SK-N-SH (cell line): ENCODE measurements around the gene SERTAD2. TPM values are rescaled to one million over a fixed set of nuclear protein-coding genes. Genes with fewer than 3 reads are reported as not detected.
A peak's percentile ranks its signal among the peaks of the same experiment; 100 is the strongest.

Source experiments
- CTCF ChIA-PET: fragments of 300-600, 350-600 bp; formaldehyde crosslinking; extraction: SDS; loops from one replicate; lab custom pipeline; 2021; lab: Yijun Ruan, JAX
- POLR2A ChIA-PET: fragments of 350-600 bp; sonication (Branson Sonifier 250); formaldehyde crosslinking; extraction: SDS; loops from one replicate; lab custom pipeline; 2020; ENCODE audit warnings: antibody characterized with exemption, inconsistent platforms; lab: Yijun Ruan, JAX
- DNase-seq: peaks from one replicate; pipeline ENCODE4 v3.0.0; 2012
- H2AFZ ChIP-seq: fragments of 200-600 bp; sonication (generic); 2 replicates; pipeline ENCODE4 v1.8.1; 2016; ENCODE audit warnings: antibody characterized with exemption, mild to moderate bottlenecking, low read depth
- H3F3A ChIP-seq: fragments of 200-600 bp; sonication (generic); replicated peaks from 2 replicates; pipeline ENCODE3; 2016; ENCODE audit warnings: antibody characterized with exemption, mild to moderate bottlenecking; ENCODE audit not compliant: insufficient read depth
- H3K27ac ChIP-seq, 2 experiments: fragments of 200-500 bp in 1 of 2; fragments of 200-600 bp in 1 of 2; sonication (Bioruptor generic) in 1 of 2; sonication (generic), shearing (Covaris generic) in 1 of 2; 2 replicates each; pipeline versions ENCODE4 v1.5.1 to v1.6.1; 2014 to 2016; ENCODE audit warnings: low read depth in 2 of 2, inconsistent platforms in 1 of 2, low read length in 1 of 2, mild to moderate bottlenecking in 1 of 2, mixed read lengths in 1 of 2
- H3K27me3 ChIP-seq: fragments of 200-600 bp; sonication (generic), shearing (Covaris generic); 2 replicates; pipeline ENCODE4 v1.6.1; 2016; ENCODE audit warnings: mixed run types; ENCODE audit not compliant: insufficient read depth
- H3K36me3 ChIP-seq, 2 experiments: fragments of 200-500 bp in 1 of 2; fragments of 200-600 bp in 1 of 2; sonication (Bioruptor generic) in 1 of 2; sonication (generic) in 1 of 2; replicated peaks in 1 of 2; 2 replicates each; pipeline versions ENCODE3 to v1.5.1; 2014 to 2016; ENCODE audit warnings: low read length in 1 of 2, mild to moderate bottlenecking in 1 of 2; ENCODE audit not compliant: insufficient read depth in 2 of 2, control insufficient read depth in 1 of 2
- H3K4me1 ChIP-seq, 2 experiments: fragments of 200-500 bp in 1 of 2; fragments of 200-600 bp in 1 of 2; sonication (Bioruptor generic) in 1 of 2; sonication (generic), shearing (Covaris generic) in 1 of 2; 2 replicates each; pipeline versions ENCODE4 v1.5.1 to v1.6.1; 2014 to 2016; ENCODE audit warnings: low read depth in 1 of 2, low read length in 1 of 2, mixed run types in 1 of 2; ENCODE audit not compliant: insufficient read depth in 2 of 2, control insufficient read depth in 1 of 2
- H3K4me2 ChIP-seq: fragments of 200-600 bp; sonication (generic), shearing (Covaris generic); 2 replicates; pipeline ENCODE4 v1.6.1; 2017; ENCODE audit warnings: mixed run types
- H3K4me3 ChIP-seq, 2 experiments: fragments of 200-500 bp in 1 of 2; fragments of 200-600 bp in 1 of 2; sonication (Bioruptor generic) in 1 of 2; sonication (generic), shearing (Covaris generic) in 1 of 2; 2 replicates each; pipeline versions ENCODE4 v1.5.1 to v1.8.1; 2014 to 2016; ENCODE audit warnings: low read depth in 2 of 2, inconsistent platforms in 1 of 2, low read length in 1 of 2, mild to moderate bottlenecking in 1 of 2, mixed read lengths in 1 of 2, moderate library complexity in 1 of 2
- H3K79me2 ChIP-seq: fragments of 200-600 bp; sonication (generic); 2 replicates; pipeline ENCODE4 v1.8.1; 2017; ENCODE audit warnings: mild to moderate bottlenecking; ENCODE audit not compliant: insufficient read depth
- H3K9ac ChIP-seq: fragments of 200-600 bp; sonication (generic); 2 replicates; pipeline ENCODE4 v1.6.1; 2017; ENCODE audit warnings: mixed run types
- H3K9me2 ChIP-seq: fragments of 200-600 bp; sonication (generic); 2 replicates; pipeline ENCODE4 v1.6.1; 2017; ENCODE audit warnings: mixed run types
- H3K9me3 ChIP-seq: fragments of 200-600 bp; sonication (generic); 2 replicates; pipeline ENCODE4 v1.6.1; 2017; ENCODE audit warnings: mixed run types, mild to moderate bottlenecking, moderate library complexity
- H4K20me1 ChIP-seq: fragments of 200-600 bp; sonication (generic); 2 replicates; pipeline ENCODE4 v1.6.1; 2017; ENCODE audit warnings: mild to moderate bottlenecking, mixed run types; ENCODE audit not compliant: insufficient read depth
- CHD2 ChIP-seq: fragments of 150-350 bp; IDR thresholded peaks from 2 replicates; pipeline ENCODE4 v1.6.1; 2018; ENCODE audit warnings: low read length; ENCODE audit not compliant: partially characterized antibody
- ELF1 ChIP-seq: IDR thresholded peaks from 2 replicates; pipeline ENCODE4 v1.4.0; 2012
- GATA2 ChIP-seq: sonication (generic); formaldehyde crosslinking; IDR thresholded peaks from 2 replicates; pipeline ENCODE4 v1.5.0; 2020; ENCODE audit warnings: mild to moderate bottlenecking, missing genetic modification reagents
- NRF1 ChIP-seq: IDR thresholded peaks from 2 replicates; pipeline ENCODE4 v1.6.1; 2012; ENCODE audit warnings: low read depth, mild to moderate bottlenecking, low read length
- SIN3A ChIP-seq: IDR thresholded peaks from 2 replicates; pipeline ENCODE4 v1.6.1; 2012; ENCODE audit warnings: low read depth, mild to moderate bottlenecking, low read length, moderate library complexity, borderline replicate concordance
- SMC3 ChIP-seq: IDR thresholded peaks from 2 replicates; pipeline ENCODE4 v1.6.1; 2012; ENCODE audit warnings: low read depth, low read length, improper control_type of control experiment
- WGBS: methylation state at CpG from one replicate; pipeline ENCODE4 v1.1.6; 2017; ENCODE audit warnings: low lambda C conversion rate; 5-methylcytosine and 5-hydroxymethylcytosine counted together
- polyA plus RNA-seq, 3 experiments: library from polyadenylated mRNA; depleted of rRNA; stranded (reverse); fragments of >200 nt; gene quantifications; 2 replicates each; pipeline ENCODE4 v1.2.3, GENCODE V29; 2012
- TF ChIP-seq, protein P1 (sequence below): IDR thresholded peaks from 2 replicates; pipeline ENCODE4 v1.4.0; 2012; ENCODE audit warnings: low read depth, borderline replicate concordance

SERTAD2 gene
- polyA plus RNA-seq, 1 of the 3 experiments (the other 2 are of a cell fraction), result 9.1 TPM

DNA sequence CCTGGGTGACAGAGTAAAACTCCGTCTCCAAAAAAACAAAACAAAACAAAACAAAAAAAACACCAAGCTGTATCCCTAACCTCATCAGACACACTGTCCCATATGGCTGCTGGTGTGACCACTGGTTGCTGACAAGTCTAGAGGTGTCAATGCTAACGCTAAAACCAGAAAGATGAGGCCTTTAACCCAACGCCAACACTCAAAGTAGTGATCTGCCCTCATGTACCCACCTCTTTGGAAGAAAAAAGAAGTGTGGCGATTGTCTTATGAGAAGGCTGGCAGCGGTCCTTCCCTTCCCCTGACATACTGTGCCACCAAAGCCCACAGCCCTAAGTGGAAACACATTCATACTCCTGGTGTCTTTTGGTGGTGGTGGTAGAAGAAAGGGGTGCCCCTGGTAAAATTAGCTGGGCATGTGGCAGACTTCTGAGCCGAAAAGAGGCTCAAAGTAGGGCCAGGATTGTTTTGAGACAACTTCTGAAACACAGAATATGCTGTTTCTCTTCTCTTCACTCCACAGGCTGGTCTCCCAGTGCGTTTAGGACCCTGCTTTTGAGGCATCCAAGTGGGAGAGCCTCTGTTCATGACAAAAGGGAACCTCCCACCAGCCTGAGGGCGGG lies 9.8 kb downstream of the SERTAD2 start:
- TF ChIP-seq SIN3A (no peak), GATA2 (CRISPR knock-in tag) (no peak), CHD2 (no peak), NRF1 (no peak), SMC3 (no peak)
- TF ChIP-seq, protein P1, sequence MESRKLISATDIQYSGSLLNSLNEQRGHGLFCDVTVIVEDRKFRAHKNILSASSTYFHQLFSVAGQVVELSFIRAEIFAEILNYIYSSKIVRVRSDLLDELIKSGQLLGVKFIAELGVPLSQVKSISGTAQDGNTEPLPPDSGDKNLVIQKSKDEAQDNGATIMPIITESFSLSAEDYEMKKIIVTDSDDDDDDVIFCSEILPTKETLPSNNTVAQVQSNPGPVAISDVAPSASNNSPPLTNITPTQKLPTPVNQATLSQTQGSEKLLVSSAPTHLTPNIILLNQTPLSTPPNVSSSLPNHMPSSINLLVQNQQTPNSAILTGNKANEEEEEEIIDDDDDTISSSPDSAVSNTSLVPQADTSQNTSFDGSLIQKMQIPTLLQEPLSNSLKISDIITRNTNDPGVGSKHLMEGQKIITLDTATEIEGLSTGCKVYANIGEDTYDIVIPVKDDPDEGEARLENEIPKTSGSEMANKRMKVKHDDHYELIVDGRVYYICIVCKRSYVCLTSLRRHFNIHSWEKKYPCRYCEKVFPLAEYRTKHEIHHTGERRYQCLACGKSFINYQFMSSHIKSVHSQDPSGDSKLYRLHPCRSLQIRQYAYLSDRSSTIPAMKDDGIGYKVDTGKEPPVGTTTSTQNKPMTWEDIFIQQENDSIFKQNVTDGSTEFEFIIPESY, result no peak
- Histone ChIP-seq H4K20me1 (peaks cover 94% of the 10 kb centered on the region), H3K36me3 (peaks cover 0 to 1% of the 10 kb centered on the region in 2 experiments), H3K79me2 (peaks cover 100% of the 10 kb centered on the region), H3F3A (peaks cover 20% of the 10 kb centered on the region), H3K9me2 (no peaks in the 10 kb centered on the region), H2AFZ (no peak overlapping the region), H3K27me3 (no peaks in the 10 kb centered on the region), H3K9me3 (no peaks in the 10 kb centered on the region), H3K9ac (0 out of 2 replicates have a peak overlapping the region, but pooled peaks have one; percentile 15), H3K4me1 (peaks cover 20 to 62% of the 10 kb centered on the region in 2 experiments), H3K4me2 (peak overlapping the region; percentile 73), H3K4me3 (no peak overlapping the region), H3K27ac (peak overlapping the region in 1 of 2 experiments; percentile 38; a peak in 3 of 4 replicates)
- ChIA-PET POLR2A (interaction anchor here (1.1 kb wide), 1 partner anchor 220 kb away, joined by 5 read pairs; no protein-coding TSS in a partner anchor), CTCF (interaction anchor here (0.9 to 3.8 kb wide), 8 partner anchors 8 to 314 kb away, joined by 3 to 31 read pairs (median 6); partner anchors contain the start of gene SERTAD2)
- no peak for DNase-seq
- 84% methylated on average over 6 of the region's 8 CpGs for WGBS

DNA sequence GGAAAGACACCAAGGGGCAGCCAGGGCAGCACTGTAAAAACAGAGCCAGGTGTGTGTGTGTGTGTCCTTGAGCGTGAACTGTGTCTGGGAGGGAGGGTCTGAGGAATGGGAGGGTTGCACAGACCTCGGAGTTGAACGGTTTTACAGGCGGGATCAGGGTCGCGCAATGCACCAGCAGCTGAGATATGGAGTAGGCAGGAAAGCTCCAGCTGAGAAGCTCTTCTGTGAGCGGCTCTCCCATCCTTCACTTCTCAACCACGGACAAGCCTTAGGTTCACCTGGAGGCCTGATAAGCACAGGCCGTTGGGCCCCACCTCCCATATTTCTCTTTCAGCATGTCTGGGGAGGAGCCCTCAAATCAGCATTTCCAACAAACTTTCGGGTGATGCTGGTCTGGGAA lies 12.1 kb downstream of the SERTAD2 start:
- no peak for DNase-seq
- Histone ChIP-seq H3K79me2 (peaks cover 100% of the 10 kb centered on the region), H3K9ac (no peak overlapping the region), H3K9me2 (no peaks in the 10 kb centered on the region), H3K27ac (no peak overlapping the region), H2AFZ (no peak overlapping the region), H3F3A (peaks cover 2% of the 10 kb centered on the region), H3K9me3 (no peaks in the 10 kb centered on the region), H3K27me3 (no peaks in the 10 kb centered on the region), H3K4me1 (peaks cover 20 to 61% of the 10 kb centered on the region in 2 experiments; a peak in 3 of 4 replicates), H4K20me1 (peaks cover 95% of the 10 kb centered on the region), H3K4me2 (no peak overlapping the region), H3K36me3 (peaks cover 1 to 5% of the 10 kb centered on the region in 2 experiments), H3K4me3 (no peak overlapping the region)
- no peak for TF ChIP-seq ELF1
- ChIA-PET POLR2A (no interaction called here), CTCF (interaction anchor here (1.4 to 2.0 kb wide), 2 partner anchors 54 to 119 kb away, joined by 3 to 7 read pairs; no protein-coding TSS in a partner anchor)
- 97% methylated on average over 10 of the region's 10 CpGs for WGBS
